Loucy (cell line): ENCODE results near the gene THAP4.

Experiments used
- H2AFZ ChIP-seq: fragments of 200-600 bp; sonication (generic); 2 replicates; pipeline ENCODE4 v1.6.0; 2016; ENCODE audit warnings: antibody characterized with exemption, mild to moderate bottlenecking, low read length, moderate library complexity
- H3F3A ChIP-seq: fragments of 200-600 bp; 2 replicates; pipeline ENCODE4 v1.6.0; 2016; ENCODE audit warnings: antibody characterized with exemption, low read depth, mild to moderate bottlenecking
- H3K27me3 ChIP-seq: fragments of 200-600 bp; sonication (generic); 2 replicates; pipeline ENCODE4 v1.6.1; 2014; ENCODE audit warnings: low read length, mild to moderate bottlenecking; ENCODE audit not compliant: insufficient read depth, poor library complexity, severe bottlenecking
- H3K36me3 ChIP-seq: fragments of 200-600 bp; sonication (generic); 2 replicates; pipeline ENCODE4 v1.6.1; 2016; ENCODE audit warnings: low read length; ENCODE audit not compliant: insufficient read depth
- H3K4me1 ChIP-seq: fragments of 200-600 bp; sonication (generic); 2 replicates; pipeline ENCODE4 v1.5.1; 2014; ENCODE audit warnings: low read length, mild to moderate bottlenecking; ENCODE audit not compliant: insufficient read depth, poor library complexity, severe bottlenecking
- H3K4me2 ChIP-seq: fragments of 200-600 bp; sonication (generic); 2 replicates; pipeline ENCODE4 v1.6.0; 2014; ENCODE audit warnings: antibody characterized with exemption, low read length, low read depth, mild to moderate bottlenecking; ENCODE audit not compliant: poor library complexity, severe bottlenecking
- H3K4me3 ChIP-seq: fragments of 200-600 bp; sonication (generic); 2 replicates; pipeline ENCODE4 v1.5.1; 2014; ENCODE audit warnings: low read length, mild to moderate bottlenecking, mixed read lengths; ENCODE audit not compliant: poor library complexity, severe bottlenecking
- H3K79me2 ChIP-seq: fragments of 200-600 bp; sonication (generic); 2 replicates; pipeline ENCODE4 v1.6.1; 2014; ENCODE audit warnings: low read length; ENCODE audit not compliant: insufficient read depth
- H3K9ac ChIP-seq: fragments of 200-600 bp; sonication (generic); 2 replicates; pipeline ENCODE4 v1.6.0; 2014; ENCODE audit warnings: mild to moderate bottlenecking, low read depth, low read length, moderate library complexity; ENCODE audit not compliant: poor library complexity, severe bottlenecking
- H3K9me2 ChIP-seq: fragments of 200-600 bp; sonication (generic); replicated peaks from 2 replicates; pipeline ENCODE4 v1.6.1; 2016; ENCODE audit warnings: low read depth, low read length, mixed read lengths
- H3K9me3 ChIP-seq: fragments of 200-600 bp; sonication (generic); 2 replicates; pipeline ENCODE4 v1.6.1; 2014; ENCODE audit warnings: mild to moderate bottlenecking, antibody characterized with exemption, low read length, low read depth; ENCODE audit not compliant: insufficient read depth
- H4K20me1 ChIP-seq: fragments of 200-600 bp; sonication (generic); 2 replicates; pipeline ENCODE4 v1.6.0; 2014; ENCODE audit warnings: antibody characterized with exemption, low read length, mild to moderate bottlenecking; ENCODE audit not compliant: insufficient read depth, poor library complexity, severe bottlenecking
- CTCF ChIP-seq: fragments of 200-600 bp; sonication (generic); conservative IDR thresholded peaks from 2 replicates; pipeline ENCODE4 v1.5.1; 2014; ENCODE audit warnings: mild to moderate bottlenecking, antibody characterized with exemption, low read length
- EZH2phosphoT487 ChIP-seq: fragments of 200-600 bp; IDR thresholded peaks from 2 replicates; pipeline ENCODE4 v1.6.1; 2018; ENCODE audit warnings: antibody characterized with exemption, mild to moderate bottlenecking, moderate library complexity, borderline replicate concordance

THAP4 gene

GRCh38 chr2:241563571-241563980 is 73.4 kb downstream of the THAP4 start:
- no peak overlapping the region for H2AFZ ChIP-seq
- H3K79me2 ChIP-seq, result no peaks in the 10 kb centered on the region
- H3K36me3 ChIP-seq, result no peaks in the 10 kb centered on the region
- no peaks in the 10 kb centered on the region for H3K27me3 ChIP-seq
- no peak overlapping the region for H3K4me3 ChIP-seq
- no peaks in the 10 kb centered on the region for H3K9me2 ChIP-seq
- H3K9ac ChIP-seq, result no peak overlapping the region
- no peaks in the 10 kb centered on the region for H4K20me1 ChIP-seq
- H3K4me2 ChIP-seq, result no peak overlapping the region
- TF ChIP-seq CTCF, result no peak
- no peaks in the 10 kb centered on the region for H3F3A ChIP-seq
- H3K9me3 ChIP-seq, result no peaks in the 10 kb centered on the region; the same call in 1 of the 2 replicates
- H3K4me1 ChIP-seq, result no peaks in the 10 kb centered on the region

- Histone ChIP-seq H3K4me1 (no peaks in the 10 kb centered on the region), H3K27me3 (no peaks in the 10 kb centered on the region), H3K4me2 (no peak overlapping the region), H4K20me1 (no peaks in the 10 kb centered on the region), H3K9me2 (no peaks in the 10 kb centered on the region), H2AFZ (no peak overlapping the region), H3K9ac (no peak overlapping the region), H3K79me2 (no peaks in the 10 kb centered on the region), H3K4me3 (no peak overlapping the region), H3K36me3 (no peaks in the 10 kb centered on the region), H3F3A (no peaks in the 10 kb centered on the region), H3K9me3 (no peaks in the 10 kb centered on the region; the same call in 1 of the 2 replicates)
- TF ChIP-seq EZH2phosphoT487, result no peak
- no peak for TF ChIP-seq CTCF
Measured at GRCh38 chr2:241563031-241563507, 73.9 kb downstream of the THAP4 start.

GRCh38 chr2:241562269-241562891 is 74.6 kb downstream of the THAP4 start:
- H3K4me3 ChIP-seq, result no peak overlapping the region
- H3K79me2 ChIP-seq, result no peaks in the 10 kb centered on the region
- no peaks in the 10 kb centered on the region for H3K27me3 ChIP-seq
- no peaks in the 10 kb centered on the region for H3F3A ChIP-seq
- H3K36me3 ChIP-seq, result no peaks in the 10 kb centered on the region
- no peaks in the 10 kb centered on the region for H4K20me1 ChIP-seq
- no peak overlapping the region for H3K4me2 ChIP-seq
- no peaks in the 10 kb centered on the region for H3K9me2 ChIP-seq
- H2AFZ ChIP-seq, result no peak overlapping the region
- no peaks in the 10 kb centered on the region; the same call in 1 of the 2 replicates for H3K9me3 ChIP-seq
- no peak overlapping the region for H3K9ac ChIP-seq
- TF ChIP-seq CTCF, result no peak
- no peak for TF ChIP-seq EZH2phosphoT487
- no peaks in the 10 kb centered on the region for H3K4me1 ChIP-seq
